A673 (cell line): ENCODE measurements around the gene ZNRF2. TPM values are rescaled to one million over a fixed set of nuclear protein-coding genes. Genes with fewer than 3 reads are reported as not detected.
"Not testable (repeated sequence)": the region's sequence is repeated elsewhere in the genome, so short reads cannot be mapped to it uniquely, and the experiment has no call there.

Experiments used
- BruUV-seq: library from RNA; stranded (reverse); fragments of 400-500 nt; replicated peaks from 2 replicates; lab custom pipeline; 2021; lab: Mats Ljungman, UMichigan
- CTCF ChIA-PET: fragments of 300-600 bp; sonication (Branson Sonifier 250); formaldehyde crosslinking; loops from one replicate; lab custom pipeline; 2022; ENCODE audit warnings: antibody characterized with exemption; lab: Charles Lee
- POLR2A ChIA-PET: fragments of 300-600 bp; sonication (Branson Sonifier 250); formaldehyde crosslinking; loops from one replicate; lab custom pipeline; 2022; ENCODE audit warnings: antibody characterized with exemption; ENCODE audit not compliant: low non-redundant PET; lab: Charles Lee
- DNase-seq: peaks from one replicate; pipeline ENCODE4 v3.0.0-alpha.2; 2015; ENCODE audit warnings: low spot score
- H3K27ac ChIP-seq: fragments of 200-600 bp; sonication (generic); 2 replicates; pipeline ENCODE4 v1.5.1; 2016; ENCODE audit warnings: mixed run types, low read depth, mild to moderate bottlenecking, mixed read lengths, antibody characterized with exemption, low read length; ENCODE audit not compliant: poor library complexity, severe bottlenecking
- H3K27me3 ChIP-seq: fragments of 200-600 bp; sonication (generic); replicated peaks from 2 replicates; pipeline ENCODE4 v1.6.1; 2017; ENCODE audit warnings: mixed run types, low read depth, mild to moderate bottlenecking, mixed read lengths, antibody characterized with exemption, low read length; ENCODE audit not compliant: insufficient read depth, poor library complexity
- H3K36me3 ChIP-seq: fragments of 200-600 bp; sonication (generic); 2 replicates; pipeline ENCODE4 v1.6.1; 2016; ENCODE audit warnings: mixed run types, mild to moderate bottlenecking, mixed read lengths, antibody characterized with exemption, low read length; ENCODE audit not compliant: insufficient read depth, poor library complexity, severe bottlenecking
- H3K4me1 ChIP-seq: fragments of 200-600 bp; sonication (generic); 2 replicates; pipeline ENCODE4 v1.6.1; 2017; ENCODE audit warnings: mixed run types, mild to moderate bottlenecking, mixed read lengths, antibody characterized with exemption, low read length; ENCODE audit not compliant: insufficient read depth, poor library complexity, severe bottlenecking
- H3K4me3 ChIP-seq: fragments of 200-600 bp; sonication (generic); 2 replicates; pipeline ENCODE4 v1.5.1; 2016; ENCODE audit warnings: low read depth, mixed run types, mild to moderate bottlenecking, mixed read lengths, low read length; ENCODE audit not compliant: poor library complexity, severe bottlenecking
- H3K9me3 ChIP-seq: fragments of 200-600 bp; sonication (generic); 2 replicates; pipeline ENCODE4 v1.6.1; 2016; ENCODE audit warnings: mixed run types, low read depth, mild to moderate bottlenecking, mixed read lengths, antibody characterized with exemption, low read length; ENCODE audit not compliant: poor library complexity, severe bottlenecking
- intact Hi-C: fragments of 100-400 bp; cut with micrococcal nuclease; formaldehyde crosslinking; loops from one replicate; pipeline ENCODE4 v1.10.0; 2022; ENCODE audit not compliant: unreplicated experiment
- total RNA-seq: library from RNA; stranded (reverse); gene quantifications from 2 replicates; pipeline ENCODE4 v1.2.3, GENCODE V29; 2021

Gene ZNRF2
- total RNA-seq, 1 experiment from 2014 or later, result 8.1 TPM

GRCh38 chr7:30290317-30290716 lies 5.9 kb downstream of the ZNRF2 start:
- H3K36me3 ChIP-seq, CTCF ChIA-PET, intact Hi-C loops, DNase-seq, H3K9me3 ChIP-seq, H3K4me3 ChIP-seq, BruUV-seq, POLR2A ChIA-PET, H3K4me1 ChIP-seq, H3K27me3 ChIP-seq, H3K27ac ChIP-seq: not testable (repeated sequence)

GRCh38 chr7:30292416-30293038 lies 8.1 kb downstream of the ZNRF2 start:
- H3K27ac ChIP-seq, CTCF ChIA-PET, BruUV-seq, H3K27me3 ChIP-seq, POLR2A ChIA-PET, H3K36me3 ChIP-seq, H3K4me3 ChIP-seq, H3K4me1 ChIP-seq, H3K9me3 ChIP-seq, intact Hi-C loops, DNase-seq: not testable (repeated sequence)

GRCh38 chr7:30296304-30296703 lies 11.9 kb downstream of the ZNRF2 start:
- CTCF ChIA-PET, DNase-seq, BruUV-seq, POLR2A ChIA-PET, intact Hi-C loops, H3K9me3 ChIP-seq, H3K27ac ChIP-seq, H3K27me3 ChIP-seq, H3K4me1 ChIP-seq, H3K4me3 ChIP-seq, H3K36me3 ChIP-seq: not testable (repeated sequence)

GRCh38 chr7:30297499-30297898 lies 13.1 kb downstream of the ZNRF2 start:
- H3K4me3 ChIP-seq, BruUV-seq, H3K36me3 ChIP-seq, H3K27ac ChIP-seq, DNase-seq, H3K4me1 ChIP-seq, CTCF ChIA-PET, intact Hi-C loops, H3K9me3 ChIP-seq, POLR2A ChIA-PET, H3K27me3 ChIP-seq: not testable (repeated sequence)

- CTCF ChIA-PET, BruUV-seq, DNase-seq, H3K4me1 ChIP-seq, H3K27me3 ChIP-seq, POLR2A ChIA-PET, H3K9me3 ChIP-seq, H3K36me3 ChIP-seq, H3K27ac ChIP-seq, intact Hi-C loops, H3K4me3 ChIP-seq: not testable (repeated sequence)
Measured at GRCh38 chr7:30298409-30298808, 14.0 kb downstream of the ZNRF2 start.
